Sigmoid colon (tissue), 7 donors: ENCODE results near the gene SLC51A. TPM values are rescaled to one million over a fixed set of nuclear protein-coding genes. Genes with fewer than 3 reads are reported as not detected.

Experiments used
- DNase-seq: peaks from one replicate; pipeline ENCODE4 v3.0.0-alpha.2; 2019
- H3K27ac ChIP-seq, 4 donors: fragments of 200-600 bp; sonication (generic); one replicate each; pipeline ENCODE4 v1.5.1; 2016 to 2019; ENCODE audit warnings: mild to moderate bottlenecking in 1 of 4
- H3K27me3 ChIP-seq, 3 donors: fragments of 200-600 bp; sonication (generic); one replicate each; pipeline ENCODE4 v1.5.1; 2019; ENCODE audit warnings: mild to moderate bottlenecking in 1 of 3
- H3K36me3 ChIP-seq, 4 donors: fragments of 200-600 bp; sonication (generic); one replicate each; pipeline ENCODE4 v1.5.1; 2016 to 2019
- H3K4me1 ChIP-seq, 4 donors: fragments of 200-600 bp; sonication (generic); one replicate each; pipeline ENCODE4 v1.5.1; 2017 to 2019
- H3K4me3 ChIP-seq, 4 donors: fragments of 200-600 bp; sonication (generic); one replicate each; pipeline ENCODE4 v1.5.1; 2017 to 2019; ENCODE audit warnings: mild to moderate bottlenecking in 2 of 4, moderate library complexity in 1 of 4
- H3K9me3 ChIP-seq, 4 donors: fragments of 200-600 bp in 3 of 4; sonication (generic) in 3 of 4; one replicate each; pipeline versions ENCODE4 v1.5.1 to v1.6.1; 2013 to 2019
- EP300 ChIP-seq, 4 donors: sonication (generic); formaldehyde crosslinking; IDR thresholded peaks; one replicate each; pipeline ENCODE4 v1.6.1; 2017; ENCODE audit warnings: antibody characterized with exemption in 4 of 4
- POLR2A ChIP-seq, 2 donors: fragments of 450-650 bp; IDR thresholded peaks; one replicate each; pipeline ENCODE4 v1.6.1; 2016; ENCODE audit warnings: antibody characterized with exemption in 2 of 2, mild to moderate bottlenecking in 2 of 2, moderate library complexity in 2 of 2
- POLR2AphosphoS5 ChIP-seq, 4 donors: sonication (generic); formaldehyde crosslinking; IDR thresholded peaks; one replicate each; pipeline ENCODE4 v1.6.1; 2017; ENCODE audit warnings: antibody characterized with exemption in 4 of 4
- WGBS, 2 donors: extraction: QIAGEN DNeasy Blood & Tissue Kit; methylation state at CpG; one replicate each; pipeline ENCODE4 v1.1.7; 2013; 5-methylcytosine and 5-hydroxymethylcytosine counted together
- intact Hi-C: fragments of 100-400 bp; cut with DNase I; formaldehyde crosslinking; loops from one replicate; pipeline ENCODE4 v1.15.1; 2023
- polyA plus RNA-seq, 3 donors: library from polyadenylated mRNA; stranded (reverse); fragments of 200-250 nt; gene quantifications; one replicate each; pipeline ENCODE4 v1.2.3, GENCODE V29; 2013
- total RNA-seq, 4 donors: library from RNA; depleted of rRNA; stranded (reverse); fragments of >200 nt; gene quantifications; one replicate each; pipeline ENCODE4 v1.1.0, GENCODE V29; 2016
- TF ChIP-seq, protein P1 (sequence below), 4 experiments: fragments of 450-650 bp in 3 of 4; fragments of 200-600 bp in 1 of 4; IDR thresholded peaks; one replicate each; pipeline ENCODE4 v1.5.1; 2016 to 2019; ENCODE audit warnings: antibody characterized with exemption in 4 of 4, mild to moderate bottlenecking in 3 of 4, moderate library complexity in 2 of 4
- donor health status: healthy with polysubstance abuse.
- donor health status: Bipolar disorder and iron deficiency.
- donor health status: healthy.

The SLC51A gene
- total and polyA plus RNA-seq, 7 donors = 7.8 to 22.7 (median 11.1) TPM; not detected in 4

DNA sequence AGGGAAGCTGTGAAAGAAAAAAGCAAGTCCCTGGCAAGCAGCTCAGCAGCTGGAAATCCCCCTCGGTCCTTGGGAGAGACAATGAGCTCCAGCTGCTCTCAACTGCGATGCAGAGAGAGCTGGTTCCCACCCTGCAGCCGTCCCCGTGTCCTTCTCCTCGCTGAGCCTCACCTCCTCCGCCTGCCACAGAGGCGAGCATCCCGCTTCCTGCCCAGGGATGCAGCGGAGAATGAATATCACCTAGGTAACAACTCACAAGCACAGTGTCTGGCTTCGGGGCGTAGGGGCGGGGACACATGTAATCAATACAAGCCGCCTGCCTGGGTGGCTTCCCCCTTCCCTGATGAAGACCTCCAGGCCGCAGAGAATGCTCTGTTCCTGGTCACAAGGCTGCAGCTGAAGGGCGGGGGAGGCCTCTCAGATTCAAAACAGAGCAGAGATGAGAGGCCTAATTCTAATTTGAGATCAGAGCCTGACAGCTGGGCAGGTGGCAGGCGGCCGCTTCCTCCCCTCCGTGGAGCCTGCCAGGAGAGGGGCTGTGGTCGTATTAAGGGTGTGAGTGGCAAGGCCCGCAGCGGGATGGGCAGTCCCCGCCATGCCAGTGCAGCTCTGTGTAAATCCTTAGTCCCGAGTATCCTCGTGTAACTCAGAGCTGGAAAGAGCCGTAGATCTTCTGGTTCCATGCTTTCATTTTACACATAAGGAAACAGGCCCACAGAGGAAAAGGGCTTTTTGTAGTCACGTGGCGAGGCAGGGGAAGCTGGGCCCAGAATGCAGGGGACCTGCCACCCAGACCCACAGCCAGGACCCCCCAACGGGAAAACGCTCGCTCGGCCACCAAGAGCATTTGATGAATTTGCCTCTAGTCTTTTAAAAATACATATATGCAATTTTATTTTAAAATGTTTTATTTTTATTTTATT, 29.4 kb upstream of the SLC51A start:
- no peaks in the 10 kb centered on the region for H3K9me3 ChIP-seq
- H3K27me3 ChIP-seq = no peaks in the 10 kb centered on the region
- no peak for TF ChIP-seq POLR2AphosphoS5 (IDR thresholded peaks at IDR 0.05)
- no peak for TF ChIP-seq EP300 (IDR thresholded peaks at IDR 0.05)
- TF ChIP-seq POLR2A (IDR thresholded peaks at IDR 0.05) = no peak
- TF ChIP-seq, protein P1, sequence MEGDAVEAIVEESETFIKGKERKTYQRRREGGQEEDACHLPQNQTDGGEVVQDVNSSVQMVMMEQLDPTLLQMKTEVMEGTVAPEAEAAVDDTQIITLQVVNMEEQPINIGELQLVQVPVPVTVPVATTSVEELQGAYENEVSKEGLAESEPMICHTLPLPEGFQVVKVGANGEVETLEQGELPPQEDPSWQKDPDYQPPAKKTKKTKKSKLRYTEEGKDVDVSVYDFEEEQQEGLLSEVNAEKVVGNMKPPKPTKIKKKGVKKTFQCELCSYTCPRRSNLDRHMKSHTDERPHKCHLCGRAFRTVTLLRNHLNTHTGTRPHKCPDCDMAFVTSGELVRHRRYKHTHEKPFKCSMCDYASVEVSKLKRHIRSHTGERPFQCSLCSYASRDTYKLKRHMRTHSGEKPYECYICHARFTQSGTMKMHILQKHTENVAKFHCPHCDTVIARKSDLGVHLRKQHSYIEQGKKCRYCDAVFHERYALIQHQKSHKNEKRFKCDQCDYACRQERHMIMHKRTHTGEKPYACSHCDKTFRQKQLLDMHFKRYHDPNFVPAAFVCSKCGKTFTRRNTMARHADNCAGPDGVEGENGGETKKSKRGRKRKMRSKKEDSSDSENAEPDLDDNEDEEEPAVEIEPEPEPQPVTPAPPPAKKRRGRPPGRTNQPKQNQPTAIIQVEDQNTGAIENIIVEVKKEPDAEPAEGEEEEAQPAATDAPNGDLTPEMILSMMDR (IDR thresholded peaks at IDR 0.05) = no peak
- H3K36me3 ChIP-seq = no peaks in the 10 kb centered on the region
- 38 to 68% methylated on average over 31 of the region's 31 CpGs for WGBS, 2 donors
- no peak for DNase-seq
- peak overlapping the region in 1 of 4 donors; percentile 18 for H3K4me3 ChIP-seq
- no peak overlapping the region for H3K27ac ChIP-seq
- H3K4me1 ChIP-seq = peaks cover 0 to 6% (median 0%) of the 10 kb centered on the region in 4 donors
- intact Hi-C loops = no loop called here

DNA sequence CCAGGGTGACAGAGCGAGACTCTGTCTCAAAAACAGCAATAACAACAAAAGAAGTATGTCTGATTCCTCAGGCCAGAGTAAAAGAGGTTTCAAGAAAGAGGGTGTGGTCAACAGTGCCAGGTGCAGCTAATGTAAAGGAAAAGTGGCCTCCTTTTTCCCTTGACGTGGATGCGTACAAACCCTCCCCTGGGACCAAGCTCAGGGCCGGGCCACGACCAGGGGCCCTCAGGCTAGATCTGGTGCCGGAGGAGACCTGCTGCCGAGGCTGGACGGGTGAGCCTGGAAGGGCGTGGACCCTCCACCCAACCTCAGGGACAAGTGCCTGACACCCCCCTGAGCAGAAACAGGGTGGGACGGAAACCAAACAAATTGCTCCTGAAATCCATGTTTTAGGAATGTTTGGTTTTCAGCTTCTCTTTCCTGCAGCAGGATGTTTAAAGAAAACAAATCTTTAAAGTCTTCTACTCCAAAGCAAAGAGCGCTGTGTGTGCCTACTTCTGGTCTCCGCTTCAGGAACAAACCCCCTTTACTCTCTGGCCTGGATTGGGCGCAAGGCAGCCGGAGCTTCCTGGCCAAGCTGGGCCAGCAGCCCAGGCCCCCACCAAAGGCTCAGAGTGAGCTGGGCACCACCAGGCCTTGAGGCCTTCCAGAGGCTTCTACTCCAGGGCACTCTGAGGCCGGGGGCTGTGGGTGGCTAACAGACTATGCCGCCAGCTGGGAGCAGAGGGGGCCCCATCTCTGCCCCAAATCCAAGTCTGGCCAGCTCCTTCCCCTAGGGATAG, 26.6 kb upstream of the SLC51A start:
- intact Hi-C loops = no loop called here
- WGBS, 2 donors = 63 to 79% methylated on average over 16 of the region's 16 CpGs
- H3K36me3 ChIP-seq = no peaks in the 10 kb centered on the region
- H3K9me3 ChIP-seq = no peaks in the 10 kb centered on the region
- TF ChIP-seq POLR2A (IDR thresholded peaks at IDR 0.05) = no peak
- TF ChIP-seq EP300 (IDR thresholded peaks at IDR 0.05) = no peak
- TF ChIP-seq, protein P1 (IDR thresholded peaks at IDR 0.05) = no peak
- TF ChIP-seq POLR2AphosphoS5 (IDR thresholded peaks at IDR 0.05) = no peak
- no peak overlapping the region for H3K27ac ChIP-seq
- H3K4me1 ChIP-seq = peaks cover 0 to 6% (median 0%) of the 10 kb centered on the region in 4 donors
- no peak for DNase-seq
- no peak overlapping the region for H3K4me3 ChIP-seq
- H3K27me3 ChIP-seq = no peaks in the 10 kb centered on the region

DNA sequence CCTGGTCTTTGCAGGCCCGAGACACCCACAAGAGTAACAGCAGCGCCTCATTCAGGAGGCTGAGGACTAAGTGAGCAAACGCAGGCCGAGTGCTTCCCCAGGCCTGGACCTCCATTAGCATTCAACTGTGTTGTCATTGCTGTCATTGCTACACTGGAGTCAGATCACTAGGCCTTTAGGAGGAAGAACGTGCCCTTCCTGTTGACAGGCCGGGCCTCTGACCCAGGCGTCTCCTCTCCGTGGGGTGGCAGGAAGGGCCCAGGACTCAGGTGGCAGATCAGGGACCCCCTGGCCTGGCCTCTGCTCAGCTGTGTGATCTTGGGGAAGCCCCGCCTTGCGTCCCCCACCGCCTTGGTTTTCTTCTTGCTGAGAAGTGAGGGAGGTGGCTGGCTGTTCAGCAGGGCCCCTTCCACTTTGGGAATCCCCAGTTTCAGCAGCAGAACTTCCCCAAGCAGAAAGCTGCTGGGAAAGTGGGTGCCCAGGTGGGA, 24.3 kb upstream of the SLC51A start:
- 52 to 73% methylated on average over 11 of the region's 11 CpGs for WGBS, 2 donors
- H3K27me3 ChIP-seq = no peaks in the 10 kb centered on the region
- DNase-seq = no peak
- intact Hi-C loops = no loop called here
- H3K27ac ChIP-seq = no peak overlapping the region
- H3K4me1 ChIP-seq = peaks cover 0 to 2% (median 0%) of the 10 kb centered on the region in 4 donors
- no peaks in the 10 kb centered on the region for H3K9me3 ChIP-seq
- no peak overlapping the region for H3K4me3 ChIP-seq
- TF ChIP-seq EP300 (IDR thresholded peaks at IDR 0.05) (no peak), POLR2AphosphoS5 (IDR thresholded peaks at IDR 0.05) (no peak), POLR2A (IDR thresholded peaks at IDR 0.05) (no peak)
- TF ChIP-seq, protein P1 (IDR thresholded peaks at IDR 0.05) = no peak
- no peaks in the 10 kb centered on the region for H3K36me3 ChIP-seq

DNA sequence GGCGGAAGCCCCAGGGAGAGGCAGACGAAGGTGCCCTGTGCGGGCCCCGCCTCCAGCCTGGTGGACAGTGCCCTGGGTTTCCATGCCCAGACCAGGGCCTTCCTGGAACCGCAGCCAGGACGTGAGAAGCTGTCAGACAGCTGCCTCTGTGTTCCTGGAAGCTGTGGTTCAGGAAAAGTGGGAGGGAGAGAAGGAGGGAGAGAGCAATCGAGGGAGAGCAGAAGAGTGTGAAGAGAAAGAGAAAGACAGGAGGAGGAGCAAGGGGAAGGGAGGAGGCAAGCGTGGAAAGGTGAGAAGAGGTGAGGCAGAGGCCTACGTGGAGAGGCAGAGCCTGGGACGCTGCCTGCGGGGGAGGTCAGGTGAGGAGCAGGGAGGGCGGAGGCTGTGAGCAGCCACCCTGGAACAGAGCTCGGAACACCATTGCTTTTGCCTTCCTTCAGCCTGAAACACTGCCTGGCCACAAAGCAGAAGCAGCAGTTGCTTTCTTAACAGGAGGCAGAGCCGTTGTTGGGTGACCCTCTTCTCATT, 23.7 kb upstream of the SLC51A start:
- no peak overlapping the region for H3K27ac ChIP-seq
- no peak overlapping the region for H3K4me3 ChIP-seq
- H3K9me3 ChIP-seq = no peaks in the 10 kb centered on the region
- intact Hi-C loops = no loop called here
- no peaks in the 10 kb centered on the region for H3K36me3 ChIP-seq
- TF ChIP-seq POLR2AphosphoS5 (IDR thresholded peaks at IDR 0.05) = no peak
- no peak for TF ChIP-seq EP300 (IDR thresholded peaks at IDR 0.05)
- TF ChIP-seq, protein P1 (IDR thresholded peaks at IDR 0.05) = no peak
- DNase-seq = no peak
- 19 to 33% methylated on average over 14 of the region's 14 CpGs for WGBS, 2 donors
- no peaks in the 10 kb centered on the region for H3K4me1 ChIP-seq
- H3K27me3 ChIP-seq = no peaks in the 10 kb centered on the region
